IMR-90 (cell line): ENCODE data around the gene MND1. TPM values are rescaled to one million over a fixed set of nuclear protein-coding genes. Genes with fewer than 3 reads are reported as not detected.

ENCODE experiments used
- ATAC-seq: fragments of 200-7000 bp; cut with Tn5 transposase; 2 replicates; pipeline ENCODE4 v1.9.1; 2020; ENCODE audit warnings: low read depth, mild to moderate bottlenecking, moderate library complexity
- BruUV-seq: library from RNA; stranded (reverse); fragments of 400-500 nt; replicated peaks from 2 replicates; lab custom pipeline; 2021; lab: Mats Ljungman, UMichigan
- CTCF ChIA-PET: fragments of 300-600 bp; formaldehyde crosslinking; extraction: SDS; loops from one replicate; lab custom pipeline; 2021; ENCODE audit warnings: antibody characterized with exemption; lab: Yijun Ruan, JAX
- POLR2A ChIA-PET: fragments of 300-600 bp; sonication (Branson Sonifier 250); formaldehyde crosslinking; loops from one replicate; lab custom pipeline; 2022; ENCODE audit warnings: antibody characterized with exemption; ENCODE audit not compliant: unreplicated experiment; lab: Charles Lee
- DNase-seq: peaks from one replicate; pipeline ENCODE4 v3.0.0; 2013
- H2AFZ ChIP-seq: replicated peaks from 2 replicates; pipeline ENCODE3; 2013; ENCODE audit warnings: low read length, mild to moderate bottlenecking; ENCODE audit not compliant: poor library complexity
- H2AK5ac ChIP-seq: 2 replicates; pipeline ENCODE4 v1.6.1; 2013; ENCODE audit warnings: low read depth, low read length, inconsistent platforms
- H2AK9ac ChIP-seq: replicated peaks from 2 replicates; pipeline ENCODE3; 2013; ENCODE audit warnings: mild to moderate bottlenecking, low read depth, low read length, moderate library complexity; ENCODE audit not compliant: poor library complexity
- H2BK120ac ChIP-seq: 2 replicates; pipeline ENCODE4 v1.6.1; 2013; ENCODE audit warnings: low read depth, low read length, inconsistent platforms
- H2BK15ac ChIP-seq: 3 replicates; pipeline ENCODE4 v1.6.1; 2013; ENCODE audit warnings: low read depth, low read length, inconsistent platforms
- H2BK20ac ChIP-seq: 2 replicates; pipeline ENCODE4 v1.6.1; 2013; ENCODE audit warnings: low read depth, mild to moderate bottlenecking, inconsistent platforms, low read length, moderate library complexity
- H2BK5ac ChIP-seq: 2 replicates; pipeline ENCODE4 v1.6.1; 2013; ENCODE audit warnings: mild to moderate bottlenecking, low read depth, low read length, inconsistent platforms; ENCODE audit not compliant: poor library complexity, severe bottlenecking
- H3K14ac ChIP-seq: replicated peaks from 2 replicates; pipeline ENCODE4 v1.6.1; 2013; ENCODE audit warnings: low read depth, low read length, inconsistent platforms
- H3K18ac ChIP-seq: 2 replicates; pipeline ENCODE4 v1.6.1; 2013; ENCODE audit warnings: low read depth, low read length, control low read depth
- H3K23ac ChIP-seq: 2 replicates; pipeline ENCODE4 v1.6.1; 2013; ENCODE audit warnings: low read depth, low read length, inconsistent platforms
- H3K27ac ChIP-seq: 2 replicates; pipeline ENCODE4 v1.5.1; 2013; ENCODE audit warnings: mild to moderate bottlenecking, control low read depth, low read length; ENCODE audit not compliant: insufficient read depth
- H3K27me3 ChIP-seq: 2 replicates; pipeline ENCODE4 v1.6.1; 2013; ENCODE audit warnings: low read length; ENCODE audit not compliant: control insufficient read depth, insufficient read depth
- H3K36me3 ChIP-seq: 2 replicates; pipeline ENCODE4 v1.6.1; 2013; ENCODE audit warnings: low read length, mixed read lengths; ENCODE audit not compliant: control insufficient read depth, insufficient read depth
- H3K4ac ChIP-seq: 2 replicates; pipeline ENCODE4 v1.6.1; 2013; ENCODE audit warnings: low read depth, low read length, inconsistent platforms
- H3K4me1 ChIP-seq: 2 replicates; pipeline ENCODE4 v1.6.1; 2013; ENCODE audit warnings: low read length, mixed read lengths; ENCODE audit not compliant: control insufficient read depth, insufficient read depth
- H3K4me2 ChIP-seq: 2 replicates; pipeline ENCODE4 v1.6.1; 2013; ENCODE audit warnings: low read depth, mild to moderate bottlenecking, control low read depth, low read length, moderate library complexity
- H3K4me3 ChIP-seq: 2 replicates; pipeline ENCODE4 v1.5.1; 2013; ENCODE audit warnings: low read depth, mild to moderate bottlenecking, control low read depth, low read length, moderate library complexity; ENCODE audit not compliant: insufficient read depth
- H3K56ac ChIP-seq: 2 replicates; pipeline ENCODE4 v1.6.1; 2013; ENCODE audit warnings: low read length, inconsistent platforms; ENCODE audit not compliant: insufficient read depth; ENCODE audit errors: extremely low read depth
- H3K79me1 ChIP-seq, 2 experiments: 2 replicates each; pipeline ENCODE4 v1.6.1; 2013; ENCODE audit warnings: low read length in 2 of 2, inconsistent platforms in 1 of 2, low read depth in 1 of 2
- H3K9ac ChIP-seq: 2 replicates; pipeline ENCODE4 v1.6.1; 2013; ENCODE audit warnings: low read depth, low read length, control low read depth
- H3K9me1 ChIP-seq: 2 replicates; pipeline ENCODE4 v1.6.1; 2013; ENCODE audit warnings: low read length, inconsistent platforms; ENCODE audit not compliant: insufficient read depth
- H3K9me3 ChIP-seq: 2 replicates; pipeline ENCODE4 v1.6.1; 2013; ENCODE audit warnings: low read length; ENCODE audit not compliant: control insufficient read depth, insufficient read depth
- H4K20me1 ChIP-seq: 2 replicates; pipeline ENCODE4 v1.6.1; 2013; ENCODE audit warnings: low read length, inconsistent platforms; ENCODE audit not compliant: insufficient read depth
- H4K5ac ChIP-seq: 2 replicates; pipeline ENCODE4 v1.6.1; 2013; ENCODE audit warnings: mild to moderate bottlenecking, low read depth, low read length, control low read depth
- H4K8ac ChIP-seq, 2 experiments: 2 replicates each; pipeline ENCODE4 v1.6.1; 2013; ENCODE audit warnings: low read depth in 2 of 2, low read length in 2 of 2, control low read depth in 1 of 2, inconsistent platforms in 1 of 2
- H4K91ac ChIP-seq: 2 replicates; pipeline ENCODE4 v1.6.1; 2013; ENCODE audit warnings: low read depth, low read length, inconsistent platforms; ENCODE audit not compliant: insufficient read depth
- BHLHE40 ChIP-seq: fragments of 150-350 bp; IDR thresholded peaks from 2 replicates; pipeline ENCODE4 v1.6.1; 2016; ENCODE audit warnings: mild to moderate bottlenecking, low read depth, low read length
- CEBPB ChIP-seq: IDR thresholded peaks from 2 replicates; pipeline ENCODE4 v1.6.1; 2012; ENCODE audit warnings: low read depth, low read length, improper control_type of control experiment
- CHD1 ChIP-seq: IDR thresholded peaks from 2 replicates; pipeline ENCODE4 v1.6.1; 2012; ENCODE audit warnings: low read depth, low read length, improper control_type of control experiment
- CTCF ChIP-seq: conservative IDR thresholded peaks from 2 replicates; pipeline ENCODE4 v1.5.1; 2012; ENCODE audit warnings: mild to moderate bottlenecking, low read depth, low read length, improper control_type of control experiment
- FOS ChIP-seq: fragments of 150-350 bp; IDR thresholded peaks from 2 replicates; pipeline ENCODE4 v1.6.1; 2016; ENCODE audit warnings: low read depth, low read length
- MAZ ChIP-seq: IDR thresholded peaks from 2 replicates; pipeline ENCODE4 v1.6.1; 2012; ENCODE audit warnings: low read depth, mild to moderate bottlenecking, low read length, improper control_type of control experiment, moderate library complexity, borderline replicate concordance
- MXI1 ChIP-seq: IDR thresholded peaks from 2 replicates; pipeline ENCODE4 v1.6.1; 2012; ENCODE audit warnings: low read depth, mild to moderate bottlenecking, low read length, moderate library complexity, borderline replicate concordance
- NFE2L2 ChIP-seq: fragments of 150-350 bp; IDR thresholded peaks from 2 replicates; pipeline ENCODE4 v1.6.1; 2016; ENCODE audit warnings: low read depth, mild to moderate bottlenecking, low read length
- POLR2A ChIP-seq: IDR thresholded peaks from 2 replicates; pipeline ENCODE4 v1.6.1; 2012; ENCODE audit warnings: mild to moderate bottlenecking, low read depth, low read length
- RAD21 ChIP-seq: IDR thresholded peaks from 2 replicates; pipeline ENCODE4 v1.6.1; 2012; ENCODE audit warnings: low read length, improper control_type of control experiment
- RCOR1 ChIP-seq: IDR thresholded peaks from 2 replicates; pipeline ENCODE4 v1.6.1; 2012; ENCODE audit warnings: mild to moderate bottlenecking, low read length, improper control_type of control experiment; ENCODE audit not compliant: insufficient replicate concordance
- WGBS, 2 experiments: methylation state at CpG; one replicate each; pipeline versions ENCODE4 v1.1.5 to v1.1.7; 2013; ENCODE audit warnings: missing lambda C conversion rate in 2 of 2; ENCODE audit not compliant: insufficient read length in 1 of 2; ENCODE audit errors: extremely low coverage in 2 of 2; 5-methylcytosine and 5-hydroxymethylcytosine counted together
- dilution Hi-C: fragments of 300-500 bp; cut with HindIII; formaldehyde crosslinking; loops from one replicate; pipeline ENCODE4 v1.14.3; 2018; ENCODE audit warnings: low sequenced_read_pairs; ENCODE audit not compliant: unreplicated experiment
- in situ Hi-C: fragments of 300-500 bp; cut with MboI; formaldehyde crosslinking; loops from 3 replicates; pipeline ENCODE4 v1.14.3; 2019; ENCODE audit warnings: low sequenced_read_pairs, inconsistent platforms, mixed read lengths
- intact Hi-C: fragments of 100-400 bp; cut with micrococcal nuclease; formaldehyde crosslinking; loops from 2 replicates; pipeline ENCODE4 v1.10.0; 2022
- polyA plus RNA-seq, 3 experiments: library from polyadenylated mRNA; depleted of rRNA; stranded (reverse); fragments of >200 nt; gene quantifications; 2 replicates each; pipeline ENCODE4 v1.2.3, GENCODE V29; 2012; ENCODE audit warnings: low replicate concordance in 1 of 3
- total RNA-seq: library from RNA; depleted of rRNA; stranded (reverse); fragments of >200 nt; gene quantifications from 2 replicates; pipeline ENCODE4 v1.2.3, GENCODE V29; 2012
- TF ChIP-seq, protein P1 (sequence below): fragments of 150-350 bp; IDR thresholded peaks from 2 replicates; pipeline ENCODE4 v1.6.1; 2016; ENCODE audit warnings: low read depth, mild to moderate bottlenecking, low read length, moderate library complexity, borderline replicate concordance
- TF ChIP-seq, protein P2 (sequence below): fragments of 150-350 bp; IDR thresholded peaks from 2 replicates; pipeline ENCODE4 v1.6.1; 2017; ENCODE audit warnings: mild to moderate bottlenecking, antibody characterized with exemption, low read length, low read depth

Gene MND1
- total and polyA plus RNA-seq, 2 of the 4 experiments (the other 2 are of a cell fraction): 0.36 to 3.5 TPM

GRCh38 chr4:153452658-153453378 is 108.3 kb downstream of the MND1 start:
- H3K23ac ChIP-seq: no peak overlapping the region
- WGBS, 2 experiments: no CpG with 5 or more reads among the region's 4 CpGs
- intact Hi-C loops (no loop called here), in situ Hi-C loops (no loop called here), dilution Hi-C loops (no loop called here)
- no peak overlapping the region for H3K18ac ChIP-seq
- H3K14ac ChIP-seq: no peak overlapping the region
- no peak overlapping the region for H3K4me2 ChIP-seq
- H2AFZ ChIP-seq: no peak overlapping the region
- H4K8ac ChIP-seq: no peak overlapping the region
- DNase-seq (no peak), ATAC-seq (no peak)
- H3K4me1 ChIP-seq: peaks cover 5% of the 10 kb centered on the region
- BruUV-seq: no TSS peak
- H4K5ac ChIP-seq: no peak overlapping the region
- no peak overlapping the region for H2AK9ac ChIP-seq
- no peak overlapping the region for H3K9ac ChIP-seq
- no peaks in the 10 kb centered on the region for H3K79me1 ChIP-seq
- H2BK5ac ChIP-seq: no peak overlapping the region
- H2AK5ac ChIP-seq: no peak overlapping the region
- no peak overlapping the region for H2BK20ac ChIP-seq
- H3K4me3 ChIP-seq: no peak overlapping the region
- no peak overlapping the region for H2BK15ac ChIP-seq
- H3K9me3 ChIP-seq: no peaks in the 10 kb centered on the region
- no peak overlapping the region for H4K91ac ChIP-seq
- H3K56ac ChIP-seq: no peak overlapping the region
- no peaks in the 10 kb centered on the region for H4K20me1 ChIP-seq
- ChIA-PET CTCF (no interaction called here), POLR2A (no interaction called here)
- no peaks in the 10 kb centered on the region for H3K36me3 ChIP-seq
- TF ChIP-seq CHD1 (no peak), RCOR1 (no peak), FOS (no peak), CEBPB (no peak), CTCF (no peak), MXI1 (no peak), BHLHE40 (no peak), POLR2A (no peak), RAD21 (no peak), NFE2L2 (no peak), MAZ (no peak)
- TF ChIP-seq, protein P1, sequence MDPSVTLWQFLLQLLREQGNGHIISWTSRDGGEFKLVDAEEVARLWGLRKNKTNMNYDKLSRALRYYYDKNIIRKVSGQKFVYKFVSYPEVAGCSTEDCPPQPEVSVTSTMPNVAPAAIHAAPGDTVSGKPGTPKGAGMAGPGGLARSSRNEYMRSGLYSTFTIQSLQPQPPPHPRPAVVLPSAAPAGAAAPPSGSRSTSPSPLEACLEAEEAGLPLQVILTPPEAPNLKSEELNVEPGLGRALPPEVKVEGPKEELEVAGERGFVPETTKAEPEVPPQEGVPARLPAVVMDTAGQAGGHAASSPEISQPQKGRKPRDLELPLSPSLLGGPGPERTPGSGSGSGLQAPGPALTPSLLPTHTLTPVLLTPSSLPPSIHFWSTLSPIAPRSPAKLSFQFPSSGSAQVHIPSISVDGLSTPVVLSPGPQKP: no peak
- TF ChIP-seq, protein P2, sequence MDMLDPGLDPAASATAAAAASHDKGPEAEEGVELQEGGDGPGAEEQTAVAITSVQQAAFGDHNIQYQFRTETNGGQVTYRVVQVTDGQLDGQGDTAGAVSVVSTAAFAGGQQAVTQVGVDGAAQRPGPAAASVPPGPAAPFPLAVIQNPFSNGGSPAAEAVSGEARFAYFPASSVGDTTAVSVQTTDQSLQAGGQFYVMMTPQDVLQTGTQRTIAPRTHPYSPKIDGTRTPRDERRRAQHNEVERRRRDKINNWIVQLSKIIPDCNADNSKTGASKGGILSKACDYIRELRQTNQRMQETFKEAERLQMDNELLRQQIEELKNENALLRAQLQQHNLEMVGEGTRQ: no peak
- no peak overlapping the region for H3K27ac ChIP-seq
- H2BK120ac ChIP-seq: no peak overlapping the region
- H3K9me1 ChIP-seq: no peaks in the 10 kb centered on the region
- H3K27me3 ChIP-seq: no peaks in the 10 kb centered on the region
- no peak overlapping the region for H3K4ac ChIP-seq
